WTC11 (cell line): Measurements from ENCODE around the gene SPOP. TPM values are rescaled to one million over a fixed set of nuclear protein-coding genes. Genes with fewer than 3 reads are reported as not detected.

Experiments
- ATAC-seq: fragments of 200-7000 bp; cut with Tn5 transposase; 2 replicates; pipeline ENCODE4 v1.10.0; 2021; ENCODE audit warnings: mild to moderate bottlenecking, moderate library complexity
- CTCF ChIA-PET: fragments of 300-600 bp; sonication (Branson Sonifier 250); formaldehyde crosslinking; loops from one replicate; lab custom pipeline; 2021; ENCODE audit warnings: antibody characterized with exemption; lab: Charles Lee
- POLR2A ChIA-PET: fragments of 350-600 bp; sonication (Branson Sonifier 250); formaldehyde crosslinking; loops from one replicate; lab custom pipeline; 2021; ENCODE audit warnings: antibody characterized with exemption; lab: Charles Lee
- DNase-seq: peaks from one replicate; pipeline ENCODE4 v3.0.0; 2021; ENCODE audit warnings: low spot score
- H3K27ac Mint-ChIP-seq: 2 replicates; pipeline ENCODE4 v1.8.0; 2021; ENCODE audit warnings: mixed read lengths
- H3K27me3 Mint-ChIP-seq: 2 replicates; pipeline ENCODE4 v1.8.0; 2021; ENCODE audit warnings: low read depth, mild to moderate bottlenecking, moderate library complexity, mixed read lengths
- H3K36me3 Mint-ChIP-seq: 2 replicates; pipeline ENCODE4 v1.8.0; 2021; ENCODE audit warnings: mixed read lengths
- H3K4me1 Mint-ChIP-seq: 2 replicates; pipeline ENCODE4 v1.8.0; 2022; ENCODE audit warnings: mixed read lengths
- H3K4me3 Mint-ChIP-seq: 2 replicates; pipeline ENCODE4 v1.8.0; 2021; ENCODE audit warnings: mild to moderate bottlenecking, moderate library complexity, mixed read lengths
- H3K9me3 Mint-ChIP-seq: 2 replicates; pipeline ENCODE4 v1.8.0; 2021; ENCODE audit warnings: mixed read lengths
- ATF1 ChIP-seq: sonication (generic); formaldehyde crosslinking; IDR thresholded peaks from 2 replicates; pipeline ENCODE4 v1.8.1; 2023; ENCODE audit warnings: mild to moderate bottlenecking, moderate library complexity, missing genetic modification reagents
- CBFB ChIP-seq: sonication (generic); formaldehyde crosslinking; IDR thresholded peaks from 2 replicates; pipeline ENCODE4 v1.8.1; 2022; ENCODE audit warnings: mild to moderate bottlenecking, low read depth, missing genetic modification reagents
- IRF2 ChIP-seq: sonication (generic); formaldehyde crosslinking; IDR thresholded peaks from 2 replicates; pipeline ENCODE4 v1.8.0; 2022; ENCODE audit warnings: low read depth, missing genetic modification reagents, borderline replicate concordance
- JUN ChIP-seq: sonication (generic); formaldehyde crosslinking; IDR thresholded peaks from 2 replicates; pipeline ENCODE4 v1.8.0; 2023; ENCODE audit warnings: mild to moderate bottlenecking, missing genetic modification reagents
- NR1H2 ChIP-seq: sonication (generic); formaldehyde crosslinking; IDR thresholded peaks from 2 replicates; pipeline ENCODE4 v1.9.0; 2021; ENCODE audit warnings: mild to moderate bottlenecking, moderate library complexity, missing genetic modification reagents
- NR2C2 ChIP-seq: sonication (generic); formaldehyde crosslinking; IDR thresholded peaks from 2 replicates; pipeline ENCODE4 v1.8.0; 2022; ENCODE audit warnings: mild to moderate bottlenecking, missing genetic modification reagents
- PRRX2 ChIP-seq: fragments of 250-450 bp; sonication (Bioruptor Pico); IDR thresholded peaks from 2 replicates; pipeline ENCODE4 v1.8.0; 2021; ENCODE audit warnings: mild to moderate bottlenecking
- TP53 ChIP-seq: sonication (generic); formaldehyde crosslinking; IDR thresholded peaks from 2 replicates; pipeline ENCODE4 v1.8.1; 2023; ENCODE audit warnings: mild to moderate bottlenecking, missing genetic modification reagents
- ZNF317 ChIP-seq: sonication (generic); formaldehyde crosslinking; IDR thresholded peaks from 2 replicates; pipeline ENCODE4 v1.8.1; 2023; ENCODE audit warnings: low read depth, mild to moderate bottlenecking, moderate library complexity, missing genetic modification reagents, borderline replicate concordance
- total RNA-seq: library from RNA; stranded (reverse); gene quantifications from 3 replicates; pipeline ENCODE4 v1.2.3, GENCODE V29; 2021
- TF ChIP-seq, protein P1 (sequence below): fragments of 250-450 bp; sonication (Bioruptor Pico); IDR thresholded peaks from 2 replicates; pipeline ENCODE4 v2.1.2; 2022; ENCODE audit warnings: mild to moderate bottlenecking, moderate library complexity
- TF ChIP-seq, protein P2 (sequence below): sonication (generic); formaldehyde crosslinking; IDR thresholded peaks from 2 replicates; pipeline ENCODE4 v1.8.0; 2023; ENCODE audit warnings: missing genetic modification reagents
- TF ChIP-seq, protein P3 (sequence below): sonication (generic); formaldehyde crosslinking; conservative IDR thresholded peaks from 2 replicates; pipeline ENCODE4 v1.8.1; 2023; ENCODE audit warnings: mild to moderate bottlenecking, low read depth, missing genetic modification reagents, moderate library complexity
- TF ChIP-seq, protein P4 (sequence below): sonication (generic); formaldehyde crosslinking; IDR thresholded peaks from 2 replicates; pipeline ENCODE4 v1.8.1; 2022; ENCODE audit warnings: mild to moderate bottlenecking, moderate library complexity, missing genetic modification reagents
- TF ChIP-seq, protein P5 (sequence below): sonication (generic); formaldehyde crosslinking; IDR thresholded peaks from 2 replicates; pipeline ENCODE4 v1.8.0; 2023; ENCODE audit warnings: mild to moderate bottlenecking, missing genetic modification reagents
- TF ChIP-seq, protein P6 (sequence below): sonication (generic); formaldehyde crosslinking; IDR thresholded peaks from 2 replicates; pipeline ENCODE4 v1.8.1; 2023; ENCODE audit warnings: mild to moderate bottlenecking, missing genetic modification reagents, moderate library complexity

Gene SPOP
- total RNA-seq, 1 experiment from 2014 or later: 19.2 TPM

DNA sequence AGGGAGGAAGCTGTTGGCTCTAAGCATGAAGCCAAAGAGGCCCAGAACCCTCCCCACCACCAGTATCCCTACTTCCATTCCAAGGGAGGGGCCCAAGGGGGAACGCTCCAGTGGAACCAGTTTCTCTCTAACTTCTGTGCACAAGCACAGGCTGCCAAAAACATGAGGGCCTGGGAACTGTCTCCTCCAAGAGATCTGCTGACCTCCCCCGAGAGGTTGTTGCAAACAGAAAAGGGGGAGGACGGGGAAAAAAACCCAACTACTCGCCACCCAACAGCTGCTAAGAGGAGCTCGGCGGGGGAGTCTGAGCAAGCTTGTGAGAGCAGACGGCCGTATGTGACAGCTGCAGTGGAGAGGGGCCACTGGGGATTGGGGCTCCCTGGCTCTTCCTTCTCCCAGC, 45.5 kb upstream of the SPOP start (continued):
- TF ChIP-seq, protein P1, sequence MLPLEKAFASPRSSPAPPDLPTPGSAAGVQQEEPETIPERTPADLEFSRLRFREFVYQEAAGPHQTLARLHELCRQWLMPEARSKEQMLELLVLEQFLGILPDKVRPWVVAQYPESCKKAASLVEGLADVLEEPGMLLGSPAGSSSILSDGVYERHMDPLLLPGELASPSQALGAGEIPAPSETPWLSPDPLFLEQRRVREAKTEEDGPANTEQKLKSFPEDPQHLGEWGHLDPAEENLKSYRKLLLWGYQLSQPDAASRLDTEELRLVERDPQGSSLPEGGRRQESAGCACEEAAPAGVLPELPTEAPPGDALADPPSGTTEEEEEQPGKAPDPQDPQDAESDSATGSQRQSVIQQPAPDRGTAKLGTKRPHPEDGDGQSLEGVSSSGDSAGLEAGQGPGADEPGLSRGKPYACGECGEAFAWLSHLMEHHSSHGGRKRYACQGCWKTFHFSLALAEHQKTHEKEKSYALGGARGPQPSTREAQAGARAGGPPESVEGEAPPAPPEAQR: no peak
- TF ChIP-seq JUN (no peak), ZNF317 (no peak)

DNA sequence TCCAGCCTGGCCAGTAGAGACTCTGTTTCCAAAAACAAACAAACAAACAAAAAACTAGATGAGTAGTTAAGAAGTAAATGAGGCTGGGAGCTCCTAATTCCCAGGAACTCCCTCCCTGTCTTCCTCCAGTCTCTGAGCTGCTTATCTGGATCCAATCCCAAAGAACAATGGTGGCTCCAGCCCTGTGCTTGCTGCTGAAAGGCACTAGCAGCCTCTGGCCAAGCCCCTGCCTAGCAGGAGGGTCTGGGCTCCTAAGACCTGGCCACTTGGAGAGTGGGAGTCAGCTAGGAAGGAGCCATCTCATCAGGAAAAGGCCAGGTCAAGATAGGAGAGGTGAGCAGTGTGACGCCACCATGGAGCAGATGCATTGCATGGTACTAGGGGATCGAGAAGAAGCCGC, 44.2 kb upstream of the SPOP start:
- Mint-ChIP-seq H3K9me3 (peaks cover 9% of the 10 kb centered on the region), H3K4me1 (0 out of 2 replicates have a peak, but pooled peaks cover 2% of the 10 kb centered on the region), H3K27me3 (no peaks in the 10 kb centered on the region; the same call in 1 of the 2 replicates), H3K36me3 (peaks cover 48% of the 10 kb centered on the region), H3K4me3 (no peak overlapping the region), H3K27ac (no peak overlapping the region)
- ChIA-PET POLR2A (interaction anchor here (0.6 to 0.8 kb wide), 2 partner anchors 41 to 122 kb away, joined by 3 read pairs; no protein-coding TSS in a partner anchor), CTCF (interaction anchor here (0.8 to 2.7 kb wide), 4 partner anchors 14 to 276 kb away, joined by 3 to 11 read pairs (median 3); partner anchors contain the start of gene SLC35B1)
- TF ChIP-seq, protein P2, sequence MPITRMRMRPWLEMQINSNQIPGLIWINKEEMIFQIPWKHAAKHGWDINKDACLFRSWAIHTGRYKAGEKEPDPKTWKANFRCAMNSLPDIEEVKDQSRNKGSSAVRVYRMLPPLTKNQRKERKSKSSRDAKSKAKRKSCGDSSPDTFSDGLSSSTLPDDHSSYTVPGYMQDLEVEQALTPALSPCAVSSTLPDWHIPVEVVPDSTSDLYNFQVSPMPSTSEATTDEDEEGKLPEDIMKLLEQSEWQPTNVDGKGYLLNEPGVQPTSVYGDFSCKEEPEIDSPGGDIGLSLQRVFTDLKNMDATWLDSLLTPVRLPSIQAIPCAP (CRISPR knock-in tag): no peak
- TF ChIP-seq, protein P3, sequence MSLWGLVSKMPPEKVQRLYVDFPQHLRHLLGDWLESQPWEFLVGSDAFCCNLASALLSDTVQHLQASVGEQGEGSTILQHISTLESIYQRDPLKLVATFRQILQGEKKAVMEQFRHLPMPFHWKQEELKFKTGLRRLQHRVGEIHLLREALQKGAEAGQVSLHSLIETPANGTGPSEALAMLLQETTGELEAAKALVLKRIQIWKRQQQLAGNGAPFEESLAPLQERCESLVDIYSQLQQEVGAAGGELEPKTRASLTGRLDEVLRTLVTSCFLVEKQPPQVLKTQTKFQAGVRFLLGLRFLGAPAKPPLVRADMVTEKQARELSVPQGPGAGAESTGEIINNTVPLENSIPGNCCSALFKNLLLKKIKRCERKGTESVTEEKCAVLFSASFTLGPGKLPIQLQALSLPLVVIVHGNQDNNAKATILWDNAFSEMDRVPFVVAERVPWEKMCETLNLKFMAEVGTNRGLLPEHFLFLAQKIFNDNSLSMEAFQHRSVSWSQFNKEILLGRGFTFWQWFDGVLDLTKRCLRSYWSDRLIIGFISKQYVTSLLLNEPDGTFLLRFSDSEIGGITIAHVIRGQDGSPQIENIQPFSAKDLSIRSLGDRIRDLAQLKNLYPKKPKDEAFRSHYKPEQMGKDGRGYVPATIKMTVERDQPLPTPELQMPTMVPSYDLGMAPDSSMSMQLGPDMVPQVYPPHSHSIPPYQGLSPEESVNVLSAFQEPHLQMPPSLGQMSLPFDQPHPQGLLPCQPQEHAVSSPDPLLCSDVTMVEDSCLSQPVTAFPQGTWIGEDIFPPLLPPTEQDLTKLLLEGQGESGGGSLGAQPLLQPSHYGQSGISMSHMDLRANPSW (CRISPR knock-in tag): no peak
- TF ChIP-seq NR1H2 (CRISPR knock-in tag) (no peak), ATF1 (CRISPR knock-in tag) (no peak), CBFB (CRISPR knock-in tag) (no peak), PRRX2 (CRISPR knock-in tag) (no peak)
- TF ChIP-seq, protein P4, sequence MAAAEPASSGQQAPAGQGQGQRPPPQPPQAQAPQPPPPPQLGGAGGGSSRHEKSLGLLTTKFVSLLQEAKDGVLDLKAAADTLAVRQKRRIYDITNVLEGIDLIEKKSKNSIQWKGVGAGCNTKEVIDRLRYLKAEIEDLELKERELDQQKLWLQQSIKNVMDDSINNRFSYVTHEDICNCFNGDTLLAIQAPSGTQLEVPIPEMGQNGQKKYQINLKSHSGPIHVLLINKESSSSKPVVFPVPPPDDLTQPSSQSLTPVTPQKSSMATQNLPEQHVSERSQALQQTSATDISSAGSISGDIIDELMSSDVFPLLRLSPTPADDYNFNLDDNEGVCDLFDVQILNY: no peak
- DNase-seq: no peak
- ATAC-seq: no peak

DNA sequence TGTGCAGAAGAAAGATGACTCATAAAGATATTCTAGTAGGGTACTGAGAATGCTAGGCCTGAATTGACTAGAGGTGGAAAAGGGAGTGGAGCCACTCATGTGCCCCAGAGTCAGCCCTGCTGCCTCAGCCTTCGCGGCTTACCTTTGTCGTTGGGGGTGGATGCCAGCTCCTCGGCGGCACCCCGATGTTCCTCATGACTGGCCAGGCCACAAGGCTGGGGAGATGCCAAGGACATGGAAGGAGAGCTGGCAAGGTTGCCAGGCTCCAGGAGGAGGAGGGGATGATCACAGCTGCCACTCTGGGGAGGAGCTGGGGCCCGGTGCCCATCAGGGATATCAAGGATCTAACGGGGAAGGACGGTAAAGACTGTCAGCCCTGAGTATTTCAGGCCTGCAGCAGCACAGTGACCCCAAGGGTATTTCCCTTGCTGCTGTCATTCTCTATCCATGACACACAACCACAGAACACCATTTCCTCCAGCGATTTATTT, 39.5 kb upstream of the SPOP start:
- CTCF ChIA-PET: interaction anchor here (1.1 kb wide), 1 partner anchor 10 kb away, joined by 3 read pairs; the partner anchor contains the start of gene SLC35B1
- Mint-ChIP-seq H3K27ac (no peak overlapping the region), H3K36me3 (peaks cover 55% of the 10 kb centered on the region), H3K9me3 (no peaks in the 10 kb centered on the region), H3K4me1 (no peaks in the 10 kb centered on the region), H3K4me3 (no peak overlapping the region), H3K27me3 (no peaks in the 10 kb centered on the region)
- POLR2A ChIA-PET: no interaction called here
- DNase-seq: no peak
- no peak for ATAC-seq
- TF ChIP-seq, protein P5, sequence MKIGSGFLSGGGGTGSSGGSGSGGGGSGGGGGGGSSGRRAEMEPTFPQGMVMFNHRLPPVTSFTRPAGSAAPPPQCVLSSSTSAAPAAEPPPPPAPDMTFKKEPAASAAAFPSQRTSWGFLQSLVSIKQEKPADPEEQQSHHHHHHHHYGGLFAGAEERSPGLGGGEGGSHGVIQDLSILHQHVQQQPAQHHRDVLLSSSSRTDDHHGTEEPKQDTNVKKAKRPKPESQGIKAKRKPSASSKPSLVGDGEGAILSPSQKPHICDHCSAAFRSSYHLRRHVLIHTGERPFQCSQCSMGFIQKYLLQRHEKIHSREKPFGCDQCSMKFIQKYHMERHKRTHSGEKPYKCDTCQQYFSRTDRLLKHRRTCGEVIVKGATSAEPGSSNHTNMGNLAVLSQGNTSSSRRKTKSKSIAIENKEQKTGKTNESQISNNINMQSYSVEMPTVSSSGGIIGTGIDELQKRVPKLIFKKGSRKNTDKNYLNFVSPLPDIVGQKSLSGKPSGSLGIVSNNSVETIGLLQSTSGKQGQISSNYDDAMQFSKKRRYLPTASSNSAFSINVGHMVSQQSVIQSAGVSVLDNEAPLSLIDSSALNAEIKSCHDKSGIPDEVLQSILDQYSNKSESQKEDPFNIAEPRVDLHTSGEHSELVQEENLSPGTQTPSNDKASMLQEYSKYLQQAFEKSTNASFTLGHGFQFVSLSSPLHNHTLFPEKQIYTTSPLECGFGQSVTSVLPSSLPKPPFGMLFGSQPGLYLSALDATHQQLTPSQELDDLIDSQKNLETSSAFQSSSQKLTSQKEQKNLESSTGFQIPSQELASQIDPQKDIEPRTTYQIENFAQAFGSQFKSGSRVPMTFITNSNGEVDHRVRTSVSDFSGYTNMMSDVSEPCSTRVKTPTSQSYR (CRISPR knock-in tag): no peak
- TF ChIP-seq IRF2 (CRISPR knock-in tag): no peak
- no peak for TF ChIP-seq TP53 (CRISPR knock-in tag)
- TF ChIP-seq ATF1 (CRISPR knock-in tag): no peak
- TF ChIP-seq, protein P6, sequence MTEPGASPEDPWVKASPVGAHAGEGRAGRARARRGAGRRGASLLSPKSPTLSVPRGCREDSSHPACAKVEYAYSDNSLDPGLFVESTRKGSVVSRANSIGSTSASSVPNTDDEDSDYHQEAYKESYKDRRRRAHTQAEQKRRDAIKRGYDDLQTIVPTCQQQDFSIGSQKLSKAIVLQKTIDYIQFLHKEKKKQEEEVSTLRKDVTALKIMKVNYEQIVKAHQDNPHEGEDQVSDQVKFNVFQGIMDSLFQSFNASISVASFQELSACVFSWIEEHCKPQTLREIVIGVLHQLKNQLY (CRISPR knock-in tag): no peak
- no peak for TF ChIP-seq NR2C2 (CRISPR knock-in tag)
